Measurements from ENCODE around the gene NR4A2. TPM values are rescaled to one million over a fixed set of nuclear protein-coding genes. Genes with fewer than 3 reads are reported as not detected.

The NR4A2 gene
- total RNA-seq = 0.34 and 0.57 TPM in 2 replicates

GRCh38 chr2:156332534-156333273 lies at the start of gene NR4A2:
NR4A2 (minus strand) TSS chr2:156332721; CDS start chr2:156330186, 2,535 bp downstream.

Other genes starting within 250 kb of the NR4A2 start
- gene GPD2, start 103.7 kb upstream of the NR4A2 start, total RNA-seq = 88.9 and 147 TPM in 2 replicates

Data from nasal cavity respiratory epithelium epithelial cell of viscerocranial mucosa (primary cell).